SK-N-SH (cell line): ENCODE results near the gene DVL1. TPM values are rescaled to one million over a fixed set of nuclear protein-coding genes. Genes with fewer than 3 reads are reported as not detected.

Experiments used
- CTCF ChIA-PET: fragments of 300-600, 350-600 bp; formaldehyde crosslinking; extraction: SDS; loops from one replicate; lab custom pipeline; 2021; lab: Yijun Ruan, JAX
- POLR2A ChIA-PET: fragments of 350-600 bp; sonication (Branson Sonifier 250); formaldehyde crosslinking; extraction: SDS; loops from one replicate; lab custom pipeline; 2020; ENCODE audit warnings: antibody characterized with exemption, inconsistent platforms; lab: Yijun Ruan, JAX
- DNase-seq: peaks from one replicate; pipeline ENCODE4 v3.0.0; 2012
- H2AFZ ChIP-seq: fragments of 200-600 bp; sonication (generic); 2 replicates; pipeline ENCODE4 v1.8.1; 2016; ENCODE audit warnings: antibody characterized with exemption, mild to moderate bottlenecking, low read depth
- H3F3A ChIP-seq: fragments of 200-600 bp; sonication (generic); replicated peaks from 2 replicates; pipeline ENCODE3; 2016; ENCODE audit warnings: antibody characterized with exemption, mild to moderate bottlenecking; ENCODE audit not compliant: insufficient read depth
- H3K27ac ChIP-seq, 2 experiments: fragments of 200-500 bp in 1 of 2; fragments of 200-600 bp in 1 of 2; sonication (Bioruptor generic) in 1 of 2; sonication (generic), shearing (Covaris generic) in 1 of 2; 2 replicates each; pipeline versions ENCODE4 v1.5.1 to v1.6.1; 2014 to 2016; ENCODE audit warnings: low read depth in 2 of 2, inconsistent platforms in 1 of 2, low read length in 1 of 2, mild to moderate bottlenecking in 1 of 2, mixed read lengths in 1 of 2
- H3K27me3 ChIP-seq: fragments of 200-600 bp; sonication (generic), shearing (Covaris generic); 2 replicates; pipeline ENCODE4 v1.6.1; 2016; ENCODE audit warnings: mixed run types; ENCODE audit not compliant: insufficient read depth
- H3K36me3 ChIP-seq, 2 experiments: fragments of 200-500 bp in 1 of 2; fragments of 200-600 bp in 1 of 2; sonication (Bioruptor generic) in 1 of 2; sonication (generic) in 1 of 2; replicated peaks in 1 of 2; 2 replicates each; pipeline versions ENCODE3 to v1.5.1; 2014 to 2016; ENCODE audit warnings: low read length in 1 of 2, mild to moderate bottlenecking in 1 of 2; ENCODE audit not compliant: insufficient read depth in 2 of 2, control insufficient read depth in 1 of 2
- H3K4me1 ChIP-seq, 2 experiments: fragments of 200-500 bp in 1 of 2; fragments of 200-600 bp in 1 of 2; sonication (Bioruptor generic) in 1 of 2; sonication (generic), shearing (Covaris generic) in 1 of 2; 2 replicates each; pipeline versions ENCODE4 v1.5.1 to v1.6.1; 2014 to 2016; ENCODE audit warnings: low read depth in 1 of 2, low read length in 1 of 2, mixed run types in 1 of 2; ENCODE audit not compliant: insufficient read depth in 2 of 2, control insufficient read depth in 1 of 2
- H3K4me2 ChIP-seq: fragments of 200-600 bp; sonication (generic), shearing (Covaris generic); 2 replicates; pipeline ENCODE4 v1.6.1; 2017; ENCODE audit warnings: mixed run types
- H3K4me3 ChIP-seq, 2 experiments: fragments of 200-500 bp in 1 of 2; fragments of 200-600 bp in 1 of 2; sonication (Bioruptor generic) in 1 of 2; sonication (generic), shearing (Covaris generic) in 1 of 2; 2 replicates each; pipeline versions ENCODE4 v1.5.1 to v1.8.1; 2014 to 2016; ENCODE audit warnings: low read depth in 2 of 2, inconsistent platforms in 1 of 2, low read length in 1 of 2, mild to moderate bottlenecking in 1 of 2, mixed read lengths in 1 of 2, moderate library complexity in 1 of 2
- H3K79me2 ChIP-seq: fragments of 200-600 bp; sonication (generic); 2 replicates; pipeline ENCODE4 v1.8.1; 2017; ENCODE audit warnings: mild to moderate bottlenecking; ENCODE audit not compliant: insufficient read depth
- H3K9ac ChIP-seq: fragments of 200-600 bp; sonication (generic); 2 replicates; pipeline ENCODE4 v1.6.1; 2017; ENCODE audit warnings: mixed run types
- H3K9me2 ChIP-seq: fragments of 200-600 bp; sonication (generic); 2 replicates; pipeline ENCODE4 v1.6.1; 2017; ENCODE audit warnings: mixed run types
- H3K9me3 ChIP-seq: fragments of 200-600 bp; sonication (generic); 2 replicates; pipeline ENCODE4 v1.6.1; 2017; ENCODE audit warnings: mixed run types, mild to moderate bottlenecking, moderate library complexity
- H4K20me1 ChIP-seq: fragments of 200-600 bp; sonication (generic); 2 replicates; pipeline ENCODE4 v1.6.1; 2017; ENCODE audit warnings: mild to moderate bottlenecking, mixed run types; ENCODE audit not compliant: insufficient read depth
- CHD2 ChIP-seq: fragments of 150-350 bp; IDR thresholded peaks from 2 replicates; pipeline ENCODE4 v1.6.1; 2018; ENCODE audit warnings: low read length; ENCODE audit not compliant: partially characterized antibody
- ELF1 ChIP-seq: IDR thresholded peaks from 2 replicates; pipeline ENCODE4 v1.4.0; 2012
- EP300 ChIP-seq, 2 experiments: IDR thresholded peaks; 2 replicates each; pipeline versions ENCODE4 v1.4.0 to v1.6.1; 2012; ENCODE audit warnings: borderline replicate concordance in 1 of 2, low read depth in 1 of 2, low read length in 1 of 2
- FOXM1 ChIP-seq: IDR thresholded peaks from 2 replicates; pipeline ENCODE4 v1.4.0; 2012; ENCODE audit warnings: low read depth, mild to moderate bottlenecking
- NRF1 ChIP-seq: IDR thresholded peaks from 2 replicates; pipeline ENCODE4 v1.6.1; 2012; ENCODE audit warnings: low read depth, mild to moderate bottlenecking, low read length
- POLR2AphosphoS5 ChIP-seq: IDR thresholded peaks from 2 replicates; pipeline ENCODE4 v1.6.1; 2012; ENCODE audit warnings: low read depth, low read length
- RAD21 ChIP-seq: IDR thresholded peaks from 2 replicates; pipeline ENCODE4 v1.6.1; 2012; ENCODE audit warnings: mild to moderate bottlenecking, low read length
- SMC3 ChIP-seq: IDR thresholded peaks from 2 replicates; pipeline ENCODE4 v1.6.1; 2012; ENCODE audit warnings: low read depth, low read length, improper control_type of control experiment
- TAF1 ChIP-seq: IDR thresholded peaks from 2 replicates; pipeline ENCODE4 v1.6.1; 2012; ENCODE audit warnings: low read depth, mild to moderate bottlenecking, low read length, moderate library complexity, borderline replicate concordance
- WGBS: methylation state at CpG from one replicate; pipeline ENCODE4 v1.1.6; 2017; ENCODE audit warnings: low lambda C conversion rate; 5-methylcytosine and 5-hydroxymethylcytosine counted together
- polyA plus RNA-seq, 3 experiments: library from polyadenylated mRNA; depleted of rRNA; stranded (reverse); fragments of >200 nt; gene quantifications; 2 replicates each; pipeline ENCODE4 v1.2.3, GENCODE V29; 2012
- TF ChIP-seq, protein P1 (sequence below): fragments of 150-350 bp; IDR thresholded peaks from 2 replicates; pipeline ENCODE4 v1.6.1; 2017; ENCODE audit warnings: antibody characterized with exemption, low read length, low read depth, borderline replicate concordance
- TF ChIP-seq, protein P2 (sequence below): IDR thresholded peaks from 2 replicates; pipeline ENCODE4 v1.4.0; 2012; ENCODE audit warnings: low read depth, borderline replicate concordance
- TF ChIP-seq, protein P3 (sequence below): IDR thresholded peaks from 2 replicates; pipeline ENCODE4 v1.6.1; 2012; ENCODE audit warnings: mild to moderate bottlenecking, low read depth, low read length, moderate library complexity

DVL1 gene
- polyA plus RNA-seq, 1 of the 3 experiments (the other 2 are of a cell fraction) = 32.0 TPM

DNA sequence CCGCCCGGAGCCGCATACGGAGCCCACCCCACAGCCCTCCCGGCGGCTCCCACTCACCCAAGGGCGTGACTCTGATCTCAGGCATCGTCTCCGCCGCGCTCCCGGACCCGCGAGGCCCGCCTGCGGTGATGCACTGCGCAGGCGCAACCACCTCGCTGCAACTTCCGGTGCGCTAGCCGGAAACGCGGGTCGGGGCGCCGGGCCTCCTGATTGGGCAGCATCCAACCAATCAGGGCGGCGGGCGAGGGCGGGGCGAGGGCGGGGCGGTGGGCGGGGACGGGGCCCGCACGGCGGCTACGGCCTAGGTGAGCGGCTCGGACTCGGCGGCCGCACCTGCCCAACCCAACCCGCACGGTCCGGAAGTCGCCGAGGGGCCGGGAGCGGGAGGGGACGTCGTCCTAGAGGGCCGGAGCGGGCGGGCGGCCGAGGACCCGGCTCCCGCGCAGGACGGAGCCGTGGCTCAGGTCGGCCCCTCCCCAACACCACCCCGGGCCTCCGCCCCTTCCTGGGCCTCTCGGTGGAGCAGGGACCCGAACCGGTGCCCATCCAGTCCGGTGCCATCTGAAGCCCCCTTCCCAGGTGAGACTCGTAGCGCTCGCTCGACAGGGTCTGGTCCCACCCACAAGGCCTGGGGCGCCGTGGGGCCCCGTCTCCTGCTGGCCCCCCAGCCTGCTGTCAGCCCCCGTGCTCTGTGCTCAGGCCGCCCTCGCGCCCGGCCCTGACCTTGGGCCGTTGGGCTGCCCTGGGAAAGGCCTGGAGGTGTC lies 24.5 kb downstream of the DVL1 start, which contains the start of the genes CPTP and INTS11 (continued):
- TF ChIP-seq, protein P1, sequence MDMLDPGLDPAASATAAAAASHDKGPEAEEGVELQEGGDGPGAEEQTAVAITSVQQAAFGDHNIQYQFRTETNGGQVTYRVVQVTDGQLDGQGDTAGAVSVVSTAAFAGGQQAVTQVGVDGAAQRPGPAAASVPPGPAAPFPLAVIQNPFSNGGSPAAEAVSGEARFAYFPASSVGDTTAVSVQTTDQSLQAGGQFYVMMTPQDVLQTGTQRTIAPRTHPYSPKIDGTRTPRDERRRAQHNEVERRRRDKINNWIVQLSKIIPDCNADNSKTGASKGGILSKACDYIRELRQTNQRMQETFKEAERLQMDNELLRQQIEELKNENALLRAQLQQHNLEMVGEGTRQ = no peak
- TF ChIP-seq ELF1 (peak; percentile 31; the same call in 1 of the 2 replicates), POLR2AphosphoS5 (peak; percentile 73; the same call in 1 of the 2 replicates), FOXM1 (no peak), CHD2 (peak; percentile 34), TAF1 (peak; percentile 46; the same call in 1 of the 2 replicates), EP300 (IDR thresholded peaks at IDR 0.05; ENCODE audit: borderline replicate concordance in 1 of 2, low read depth in 1 of 2, low read length in 1 of 2) (no peak), RAD21 (no peak), SMC3 (no peak), NRF1 (peak; percentile 88)
- TF ChIP-seq, protein P2, sequence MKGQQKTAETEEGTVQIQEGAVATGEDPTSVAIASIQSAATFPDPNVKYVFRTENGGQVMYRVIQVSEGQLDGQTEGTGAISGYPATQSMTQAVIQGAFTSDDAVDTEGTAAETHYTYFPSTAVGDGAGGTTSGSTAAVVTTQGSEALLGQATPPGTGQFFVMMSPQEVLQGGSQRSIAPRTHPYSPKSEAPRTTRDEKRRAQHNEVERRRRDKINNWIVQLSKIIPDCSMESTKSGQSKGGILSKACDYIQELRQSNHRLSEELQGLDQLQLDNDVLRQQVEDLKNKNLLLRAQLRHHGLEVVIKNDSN = no peak

DNA sequence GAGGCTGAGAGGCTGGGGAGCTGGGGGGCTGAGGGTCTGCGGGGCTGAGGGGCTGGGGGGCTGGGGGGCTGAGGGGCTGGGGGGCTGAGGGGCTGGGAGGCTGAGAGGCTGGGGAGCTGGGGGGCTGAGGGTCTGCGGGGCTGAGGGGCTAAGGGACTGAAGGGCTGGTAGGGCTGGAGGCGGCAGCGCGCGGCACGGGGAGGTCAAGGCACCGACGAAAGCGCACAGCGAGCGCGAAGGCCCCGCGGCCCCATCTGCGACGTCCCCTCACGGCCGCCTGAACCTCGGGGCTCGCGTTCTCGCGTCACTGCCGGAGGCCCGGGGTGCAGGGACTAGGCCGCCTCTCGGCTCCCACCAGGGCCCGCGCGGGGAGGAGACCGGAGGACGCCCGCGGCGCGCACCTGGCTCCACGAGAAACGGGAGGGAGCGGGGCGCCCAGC lies 25.1 kb downstream of the DVL1 start:
- peaks cover 1% of the 10 kb centered on the region for H3F3A ChIP-seq
- H3K9me2 ChIP-seq = no peaks in the 10 kb centered on the region
- ChIA-PET CTCF (no interaction called here), POLR2A (no interaction called here)
- H3K27me3 ChIP-seq = no peaks in the 10 kb centered on the region
- H3K4me3 ChIP-seq = peak overlapping the region; percentile 74 to 80
- peaks cover 0 to 37% of the 10 kb centered on the region in 2 experiments for H3K36me3 ChIP-seq
- TF ChIP-seq, protein P3, sequence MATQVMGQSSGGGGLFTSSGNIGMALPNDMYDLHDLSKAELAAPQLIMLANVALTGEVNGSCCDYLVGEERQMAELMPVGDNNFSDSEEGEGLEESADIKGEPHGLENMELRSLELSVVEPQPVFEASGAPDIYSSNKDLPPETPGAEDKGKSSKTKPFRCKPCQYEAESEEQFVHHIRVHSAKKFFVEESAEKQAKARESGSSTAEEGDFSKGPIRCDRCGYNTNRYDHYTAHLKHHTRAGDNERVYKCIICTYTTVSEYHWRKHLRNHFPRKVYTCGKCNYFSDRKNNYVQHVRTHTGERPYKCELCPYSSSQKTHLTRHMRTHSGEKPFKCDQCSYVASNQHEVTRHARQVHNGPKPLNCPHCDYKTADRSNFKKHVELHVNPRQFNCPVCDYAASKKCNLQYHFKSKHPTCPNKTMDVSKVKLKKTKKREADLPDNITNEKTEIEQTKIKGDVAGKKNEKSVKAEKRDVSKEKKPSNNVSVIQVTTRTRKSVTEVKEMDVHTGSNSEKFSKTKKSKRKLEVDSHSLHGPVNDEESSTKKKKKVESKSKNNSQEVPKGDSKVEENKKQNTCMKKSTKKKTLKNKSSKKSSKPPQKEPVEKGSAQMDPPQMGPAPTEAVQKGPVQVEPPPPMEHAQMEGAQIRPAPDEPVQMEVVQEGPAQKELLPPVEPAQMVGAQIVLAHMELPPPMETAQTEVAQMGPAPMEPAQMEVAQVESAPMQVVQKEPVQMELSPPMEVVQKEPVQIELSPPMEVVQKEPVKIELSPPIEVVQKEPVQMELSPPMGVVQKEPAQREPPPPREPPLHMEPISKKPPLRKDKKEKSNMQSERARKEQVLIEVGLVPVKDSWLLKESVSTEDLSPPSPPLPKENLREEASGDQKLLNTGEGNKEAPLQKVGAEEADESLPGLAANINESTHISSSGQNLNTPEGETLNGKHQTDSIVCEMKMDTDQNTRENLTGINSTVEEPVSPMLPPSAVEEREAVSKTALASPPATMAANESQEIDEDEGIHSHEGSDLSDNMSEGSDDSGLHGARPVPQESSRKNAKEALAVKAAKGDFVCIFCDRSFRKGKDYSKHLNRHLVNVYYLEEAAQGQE = no peak
- no peak for TF ChIP-seq ELF1
- TF ChIP-seq RAD21 = no peak
- TF ChIP-seq, protein P2 = no peak
- no peak overlapping the region for H2AFZ ChIP-seq
- whole genome bisulfite sequencing = 0% methylated on average over 1 of the region's 41 CpGs
- no peaks in the 10 kb centered on the region for H3K9me3 ChIP-seq
- H3K9ac ChIP-seq = peak overlapping the region; percentile 78
- peaks cover 0 to 24% of the 10 kb centered on the region in 2 experiments; a peak in 1 of 4 replicates for H3K4me1 ChIP-seq
- no peak for DNase-seq
- H3K27ac ChIP-seq = peak overlapping the region; percentile 45 to 64; a peak in 1 of 4 replicates
- H3K4me2 ChIP-seq = peak overlapping the region; percentile 95; the same call in 1 of the 2 replicates
- peaks cover 70% of the 10 kb centered on the region for H3K79me2 ChIP-seq
- peaks cover 39% of the 10 kb centered on the region for H4K20me1 ChIP-seq
